Stimulated activated memory B cell treated with anti-CD40 and anti-IgM and Interleukin-4, amounts not matched to agents 10 μg/mL and 1 μg/mL and 100 μg/mL, for 72 hours (primary cell): ENCODE results near the gene TMEM50B.
"Not testable (repeated sequence)": the region's sequence is repeated elsewhere in the genome, so short reads cannot be mapped to it uniquely, and the experiment has no call there.

Experiments
- ATAC-seq: fragments of 150-1000 bp; cut with Tn5 transposase; 2 replicates; pipeline ENCODE4 v1.10.0; 2021
- H3K27ac Mint-ChIP-seq: one replicate; pipeline ENCODE4 v1.8.0; 2022; ENCODE audit warnings: mild to moderate bottlenecking, mixed read lengths
- H3K27me3 Mint-ChIP-seq: one replicate; pipeline ENCODE4 v1.8.0; 2022; ENCODE audit warnings: mixed read lengths
- H3K36me3 Mint-ChIP-seq: one replicate; pipeline ENCODE4 v1.8.0; 2022; ENCODE audit warnings: mixed read lengths
- H3K4me1 Mint-ChIP-seq: one replicate; pipeline ENCODE4 v1.8.0; 2022; ENCODE audit warnings: mixed read lengths
- H3K4me3 Mint-ChIP-seq: one replicate; pipeline ENCODE4 v1.8.0; 2022; ENCODE audit warnings: mild to moderate bottlenecking, moderate library complexity, mixed read lengths
- H3K9me3 Mint-ChIP-seq: one replicate; pipeline ENCODE4 v1.8.0; 2022; ENCODE audit warnings: mixed read lengths

The TMEM50B gene

DNA sequence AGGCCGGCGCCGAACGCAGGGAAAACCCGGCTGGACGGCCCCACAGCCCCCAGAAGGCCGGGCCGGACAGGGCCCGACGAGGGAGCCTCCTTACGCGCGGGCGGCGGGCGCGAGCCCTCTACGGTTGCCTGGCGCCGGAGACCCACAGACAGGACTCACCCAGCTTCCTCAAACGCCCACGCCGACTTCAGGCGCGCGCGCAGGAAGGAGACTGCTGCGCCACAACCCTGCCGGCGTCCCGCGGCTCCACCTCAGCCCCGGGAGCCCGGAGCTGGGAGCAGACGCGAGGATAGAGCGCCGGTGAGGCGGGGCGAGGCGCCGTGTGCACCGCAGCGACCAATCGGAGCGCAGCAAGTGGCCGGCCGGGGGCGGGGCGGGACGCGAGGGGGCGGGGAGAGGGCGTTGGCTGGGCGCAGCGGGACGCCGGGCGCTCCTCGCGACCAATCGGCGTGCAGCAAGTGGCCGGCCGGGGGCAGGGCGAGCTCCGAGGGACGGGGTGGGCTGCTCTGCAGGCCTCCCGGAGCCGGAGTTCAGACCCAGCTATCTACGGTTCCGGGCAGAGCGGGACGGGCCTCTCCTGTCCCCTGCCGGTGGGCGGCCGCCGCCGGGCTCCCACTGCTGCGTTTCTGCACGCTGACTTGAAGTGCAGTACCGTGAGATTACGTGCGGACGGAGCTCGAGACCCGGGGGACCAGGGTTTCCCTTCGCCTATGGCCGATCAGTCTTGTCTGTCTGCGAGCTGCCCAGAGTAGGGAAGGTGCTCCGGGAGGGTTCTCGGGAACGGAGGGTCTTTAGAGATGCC, at the start of gene TMEM50B:
TSS of gene TMEM50B (minus strand) at position 296 of the 802 bp plus-strand sequence. CDS start 11,089 bp downstream, outside the sequence.
- Mint-ChIP-seq H3K4me1 (peaks cover 28% of the 10 kb centered on the region), H3K27me3 (no peaks in the 10 kb centered on the region), H3K27ac (peak within 1 kb of the TSS; percentile 95), H3K4me3 (peak within 1 kb of the TSS; percentile 96), H3K36me3 (no peaks in the 10 kb centered on the region), H3K9me3 (no peaks in the 10 kb centered on the region)
- ATAC-seq, result peak; percentile 97

DNA sequence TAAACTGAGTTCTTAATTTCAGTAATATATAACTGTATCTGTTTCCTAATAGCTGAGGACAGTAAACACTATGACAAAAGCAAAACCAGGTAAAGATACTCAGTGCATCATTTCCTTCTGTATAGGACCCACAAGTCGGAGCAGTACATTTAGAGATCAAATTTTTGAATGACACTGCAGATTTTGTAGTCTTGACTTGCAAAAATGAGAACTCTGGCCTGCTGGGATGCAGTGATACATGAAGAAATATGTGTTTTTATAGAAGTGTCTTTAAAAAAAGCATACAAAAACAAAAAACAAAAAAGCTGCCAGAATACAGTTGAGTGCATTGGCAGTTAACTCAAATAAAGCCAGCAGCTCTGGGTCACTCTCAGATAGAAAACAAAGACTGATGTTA, 43.2 kb upstream of the TMEM50B start:
- H3K9me3 Mint-ChIP-seq, result no peaks in the 10 kb centered on the region
- peaks cover 41% of the 10 kb centered on the region for H3K36me3 Mint-ChIP-seq
- no peak for ATAC-seq
- no peaks in the 10 kb centered on the region for H3K4me1 Mint-ChIP-seq
- H3K27me3 Mint-ChIP-seq, result no peaks in the 10 kb centered on the region
- no peak overlapping the region for H3K27ac Mint-ChIP-seq
- no peak overlapping the region for H3K4me3 Mint-ChIP-seq

DNA sequence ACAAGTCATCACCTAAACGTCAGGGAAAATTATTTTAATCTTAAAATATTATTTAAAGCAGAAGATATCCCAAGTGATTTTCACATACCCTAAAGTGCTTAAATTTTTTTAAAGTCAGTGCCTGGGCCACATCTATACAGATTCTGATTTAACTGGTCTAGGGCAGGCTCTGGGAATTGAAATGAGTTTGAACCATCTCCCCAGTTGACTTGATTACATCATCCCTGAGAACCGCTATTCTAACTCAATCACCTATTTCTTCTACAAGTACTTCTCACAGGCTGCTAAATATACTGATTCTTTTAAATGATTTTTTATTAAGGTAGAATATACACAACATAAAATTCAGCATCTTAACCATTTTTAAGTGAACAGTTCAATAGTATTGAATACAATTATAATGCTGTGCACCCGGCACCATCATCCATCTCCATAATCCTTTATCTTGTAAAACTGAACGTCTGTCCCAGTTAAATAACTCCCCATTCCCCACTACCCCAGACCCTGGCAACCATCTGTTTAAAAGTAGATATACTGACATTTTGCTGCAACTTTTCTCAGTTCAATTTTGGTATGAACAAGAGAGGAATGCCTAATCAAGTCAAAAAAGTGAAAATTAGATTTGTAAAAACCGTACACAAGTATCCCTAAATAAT, 42.7 kb upstream of the TMEM50B start:
- Mint-ChIP-seq H3K27me3 (no peaks in the 10 kb centered on the region), H3K4me1 (no peaks in the 10 kb centered on the region), H3K36me3 (peaks cover 40% of the 10 kb centered on the region), H3K4me3 (no peak overlapping the region), H3K27ac (no peak overlapping the region), H3K9me3 (no peaks in the 10 kb centered on the region)
- no peak for ATAC-seq

DNA sequence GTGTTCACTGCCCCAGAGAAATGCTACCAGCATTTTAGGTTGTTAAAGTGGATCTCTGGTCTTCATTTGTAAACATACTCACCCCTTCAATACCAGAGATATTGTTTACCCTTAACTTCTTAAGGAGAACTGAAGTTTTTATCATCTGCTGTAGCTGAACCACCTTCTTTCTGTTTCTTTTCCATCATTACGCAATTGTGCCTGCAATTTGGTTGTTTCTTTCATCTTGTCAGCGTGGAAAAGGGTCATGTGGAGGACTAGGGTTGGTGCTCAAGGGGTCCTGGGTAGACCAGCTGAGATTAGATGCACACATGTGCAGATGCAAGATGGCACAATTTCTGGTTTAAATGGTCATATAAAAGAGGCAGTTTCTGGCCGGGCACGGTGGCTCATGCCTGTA, 39.1 kb upstream of the TMEM50B start:
- Mint-ChIP-seq H3K27ac (no peak overlapping the region), H3K36me3 (peaks cover 54% of the 10 kb centered on the region), H3K27me3 (no peaks in the 10 kb centered on the region), H3K9me3 (no peaks in the 10 kb centered on the region), H3K4me3 (no peak overlapping the region), H3K4me1 (no peaks in the 10 kb centered on the region)
- no peak for ATAC-seq

DNA sequence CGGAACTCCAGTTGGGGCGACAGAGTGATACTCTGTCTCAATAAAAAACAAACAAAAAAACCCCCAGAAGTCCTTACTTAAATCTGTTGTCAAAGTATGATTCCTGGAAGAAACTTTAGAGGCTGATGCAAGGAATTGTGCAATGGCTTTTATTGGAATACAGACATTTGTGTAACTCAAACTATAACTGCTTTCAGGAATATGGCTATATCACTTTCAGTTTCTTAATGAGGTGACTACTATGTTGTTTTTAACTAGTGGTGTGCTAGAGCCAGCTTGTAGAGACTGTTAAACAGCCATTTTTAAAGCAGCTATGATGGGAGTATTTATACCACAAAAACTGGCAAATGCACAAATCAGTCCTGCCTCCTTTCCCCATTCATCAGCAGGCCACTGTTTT, 34.5 kb upstream of the TMEM50B start:
- no peak overlapping the region for H3K27ac Mint-ChIP-seq
- no peaks in the 10 kb centered on the region for H3K27me3 Mint-ChIP-seq

DNA sequence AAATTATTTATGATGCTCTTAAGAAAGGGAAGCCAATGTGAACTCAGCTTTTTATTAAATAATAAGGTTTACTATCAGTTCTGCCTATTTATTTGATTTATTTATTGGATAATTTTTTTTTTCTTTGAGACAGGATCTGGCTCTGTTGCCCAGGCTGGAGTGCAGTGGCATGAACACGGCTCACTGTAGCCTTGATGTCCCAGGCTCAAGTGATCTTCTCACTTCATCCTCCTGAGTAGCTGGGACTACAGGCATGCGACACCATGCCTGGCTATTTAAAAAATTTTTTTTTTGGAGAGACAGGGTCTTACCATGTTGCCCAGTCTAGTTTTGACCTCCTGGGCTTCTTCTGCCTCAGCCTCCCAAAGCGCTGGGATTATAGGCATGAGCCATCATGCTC, 32.7 kb upstream of the TMEM50B start:
- Mint-ChIP-seq H3K4me1 (no peaks in the 10 kb centered on the region), H3K9me3 (no peaks in the 10 kb centered on the region), H3K4me3 (no peak overlapping the region), H3K27ac (no peak overlapping the region), H3K27me3 (no peaks in the 10 kb centered on the region), H3K36me3 (peaks cover 77% of the 10 kb centered on the region)
- ATAC-seq, result no peak

More for the DNA sequence above, 34.5 kb upstream of the TMEM50B start:
- Mint-ChIP-seq H3K4me1 (no peaks in the 10 kb centered on the region), H3K36me3 (peaks cover 72% of the 10 kb centered on the region), H3K9me3 (no peaks in the 10 kb centered on the region), H3K4me3 (no peak overlapping the region)
- no peak for ATAC-seq

DNA sequence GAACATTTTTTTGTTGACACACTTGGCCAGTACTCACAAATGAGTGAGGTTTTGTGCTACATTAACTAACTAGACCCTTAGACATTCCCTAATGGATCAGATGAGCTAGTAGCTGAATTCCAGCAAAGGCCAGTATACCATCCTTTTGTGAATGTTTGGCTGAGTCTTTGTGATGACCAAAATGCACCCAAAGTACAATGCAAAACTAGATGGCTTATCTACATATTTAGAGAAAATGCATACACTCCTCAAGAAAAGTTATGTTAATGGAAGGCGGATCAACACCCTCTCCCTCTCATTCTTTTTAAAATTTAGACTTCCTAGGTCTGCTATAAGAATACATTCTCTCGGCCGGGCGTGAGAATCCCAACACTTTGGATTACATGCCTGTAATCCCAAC, 31.9 kb upstream of the TMEM50B start:
- Mint-ChIP-seq H3K9me3 (peaks cover 3% of the 10 kb centered on the region), H3K4me3 (no peak overlapping the region), H3K27me3 (no peaks in the 10 kb centered on the region), H3K27ac (no peak overlapping the region), H3K4me1 (no peaks in the 10 kb centered on the region), H3K36me3 (peaks cover 77% of the 10 kb centered on the region)
- no peak for ATAC-seq

DNA sequence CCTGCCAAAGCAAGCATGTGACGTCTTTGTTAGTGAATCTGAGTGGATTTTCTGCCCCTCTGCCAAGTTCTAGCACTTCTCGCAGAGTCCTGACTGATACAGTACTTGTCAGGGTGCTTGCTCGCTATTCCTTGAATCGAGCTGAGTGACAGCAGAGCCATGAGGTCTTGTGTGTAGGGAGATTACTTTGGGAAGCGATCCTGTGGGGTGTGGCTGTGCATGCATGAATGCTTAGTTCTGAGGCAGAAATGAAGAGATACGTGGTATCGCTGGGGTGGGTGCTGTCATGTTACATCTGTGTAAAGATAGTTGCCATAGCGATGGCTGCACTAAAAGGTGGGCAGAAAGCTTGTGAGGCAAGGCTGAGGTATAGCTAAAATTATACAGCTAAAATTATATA, 31.1 kb upstream of the TMEM50B start:
- peaks cover 3% of the 10 kb centered on the region for H3K9me3 Mint-ChIP-seq
- H3K36me3 Mint-ChIP-seq, result peaks cover 74% of the 10 kb centered on the region
- no peaks in the 10 kb centered on the region for H3K27me3 Mint-ChIP-seq
- ATAC-seq, result no peak
- no peak overlapping the region for H3K4me3 Mint-ChIP-seq
- H3K4me1 Mint-ChIP-seq, result no peaks in the 10 kb centered on the region
- no peak overlapping the region for H3K27ac Mint-ChIP-seq

DNA sequence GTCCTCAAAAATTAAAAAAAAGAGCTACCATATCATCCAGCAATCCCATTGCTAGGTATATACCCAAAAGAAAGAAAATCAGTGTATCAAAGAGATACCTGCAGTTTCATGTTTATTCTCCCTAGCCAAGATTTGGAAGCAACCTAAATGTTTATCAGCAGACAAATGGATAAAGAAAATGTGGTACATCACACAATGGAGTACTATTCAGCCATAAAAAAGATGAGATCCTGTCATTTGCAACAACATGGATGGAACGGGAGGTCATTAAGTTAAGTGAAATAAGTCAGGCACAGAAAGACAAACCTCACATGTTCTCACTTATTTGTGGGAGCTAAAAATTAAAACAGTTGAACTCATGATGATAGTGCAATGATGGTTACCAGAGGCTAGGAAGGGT, 27.2 kb upstream of the TMEM50B start:
- not testable (repeated sequence) for H3K4me3 Mint-ChIP-seq, H3K9me3 Mint-ChIP-seq, ATAC-seq, H3K4me1 Mint-ChIP-seq, H3K27me3 Mint-ChIP-seq, H3K27ac Mint-ChIP-seq
- H3K36me3 Mint-ChIP-seq, result peaks cover 74% of the 10 kb centered on the region

DNA sequence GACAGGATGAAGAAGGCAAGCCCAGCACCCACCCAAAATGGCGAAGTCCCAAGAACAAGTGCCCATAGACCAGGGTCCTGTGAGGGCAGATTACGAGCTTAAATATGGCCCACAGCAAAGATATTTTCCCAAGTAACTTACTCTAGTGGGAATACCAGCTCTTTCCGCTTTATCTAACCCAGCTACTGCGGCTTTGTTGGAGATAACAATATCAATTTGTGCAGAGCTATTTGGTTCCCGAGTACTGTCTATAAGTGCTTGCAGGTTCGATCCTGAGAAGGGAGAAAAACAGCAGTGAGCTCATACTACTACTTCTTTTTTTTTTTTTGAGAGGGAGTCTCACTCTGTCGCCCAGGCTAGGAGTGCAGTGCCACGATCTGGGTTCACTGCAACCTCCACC, 26.1 kb upstream of the TMEM50B start:
- Mint-ChIP-seq H3K27me3 (no peaks in the 10 kb centered on the region), H3K27ac (no peak overlapping the region), H3K4me3 (no peak overlapping the region), H3K9me3 (peaks cover 3% of the 10 kb centered on the region), H3K36me3 (peaks cover 67% of the 10 kb centered on the region), H3K4me1 (no peaks in the 10 kb centered on the region)
- no peak for ATAC-seq

DNA sequence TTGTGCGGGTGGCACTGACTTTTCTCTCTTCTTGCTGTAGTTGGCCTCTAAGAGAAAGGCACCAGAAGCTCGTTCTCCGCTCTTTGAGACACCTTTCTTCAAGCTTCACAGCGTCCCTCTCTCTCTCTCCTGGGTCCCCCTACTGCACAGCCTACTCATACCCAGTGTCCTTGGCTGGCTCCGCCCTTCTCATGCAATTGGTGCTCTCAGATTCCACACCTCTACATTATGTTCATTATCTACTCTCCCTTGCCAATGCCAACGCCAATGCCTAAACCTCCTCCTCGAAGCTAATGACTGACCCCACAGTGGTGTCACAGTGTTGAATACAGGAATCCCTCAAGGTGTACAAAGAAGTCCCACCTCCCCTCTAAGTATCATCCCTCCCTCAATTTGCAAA, 16.6 kb upstream of the TMEM50B start:
- Mint-ChIP-seq H3K4me1 (peaks cover 4% of the 10 kb centered on the region), H3K4me3 (no peak overlapping the region)

DNA sequence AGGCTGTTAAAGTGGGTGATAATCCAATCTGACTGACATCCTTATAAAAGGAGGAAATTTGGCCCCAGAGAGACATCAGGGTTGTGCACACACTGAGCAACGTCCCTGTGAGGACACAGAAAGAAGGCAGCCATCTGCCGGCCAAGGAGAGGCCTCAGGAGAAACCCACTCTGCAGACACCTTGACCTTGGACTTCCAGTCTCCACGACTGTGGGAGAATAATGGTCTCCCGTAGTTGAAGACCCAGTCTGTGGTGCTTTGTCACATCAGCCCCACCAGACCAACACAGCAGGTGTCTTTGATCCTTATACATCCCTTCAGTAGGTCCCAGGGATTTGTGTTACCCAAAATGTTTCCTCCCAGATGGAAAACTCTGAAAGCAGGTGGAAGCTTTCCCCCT, 16.0 kb upstream of the TMEM50B start:
- no peaks in the 10 kb centered on the region for H3K36me3 Mint-ChIP-seq
- peaks cover 4% of the 10 kb centered on the region for H3K4me1 Mint-ChIP-seq
- H3K27me3 Mint-ChIP-seq, result no peaks in the 10 kb centered on the region
- no peak overlapping the region for H3K4me3 Mint-ChIP-seq
- ATAC-seq, result no peak
- H3K27ac Mint-ChIP-seq, result no peak overlapping the region
- H3K9me3 Mint-ChIP-seq, result no peaks in the 10 kb centered on the region

More for the DNA sequence above, 16.6 kb upstream of the TMEM50B start:
- no peaks in the 10 kb centered on the region for H3K9me3 Mint-ChIP-seq
- ATAC-seq, result no peak
- no peaks in the 10 kb centered on the region for H3K27me3 Mint-ChIP-seq
- no peak overlapping the region for H3K27ac Mint-ChIP-seq
- no peaks in the 10 kb centered on the region for H3K36me3 Mint-ChIP-seq

DNA sequence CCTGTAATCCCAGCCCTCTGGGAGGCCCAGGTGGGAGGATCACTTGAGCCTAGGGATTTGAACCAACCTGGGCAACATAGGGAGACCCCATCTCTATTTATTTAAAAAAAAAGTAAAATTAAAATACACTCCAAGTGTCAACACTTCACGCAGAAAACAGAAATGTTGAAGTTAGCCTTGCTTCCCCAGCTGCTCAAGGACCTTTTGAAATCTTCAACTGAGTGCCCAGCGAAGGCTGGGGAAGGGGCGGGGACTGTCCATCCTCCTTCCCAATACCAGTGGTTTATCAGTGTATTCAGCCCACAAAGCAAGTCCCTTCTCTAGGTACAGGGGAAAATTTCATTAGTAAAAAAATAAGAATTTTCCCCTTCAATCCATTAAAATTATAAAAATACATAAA, 14.0 kb upstream of the TMEM50B start:
- Mint-ChIP-seq H3K36me3 (peaks cover under 1% of the 10 kb centered on the region), H3K4me1 (peaks cover 4% of the 10 kb centered on the region), H3K4me3 (no peak overlapping the region), H3K9me3 (no peaks in the 10 kb centered on the region), H3K27ac (no peak overlapping the region), H3K27me3 (no peaks in the 10 kb centered on the region)
- no peak for ATAC-seq

DNA sequence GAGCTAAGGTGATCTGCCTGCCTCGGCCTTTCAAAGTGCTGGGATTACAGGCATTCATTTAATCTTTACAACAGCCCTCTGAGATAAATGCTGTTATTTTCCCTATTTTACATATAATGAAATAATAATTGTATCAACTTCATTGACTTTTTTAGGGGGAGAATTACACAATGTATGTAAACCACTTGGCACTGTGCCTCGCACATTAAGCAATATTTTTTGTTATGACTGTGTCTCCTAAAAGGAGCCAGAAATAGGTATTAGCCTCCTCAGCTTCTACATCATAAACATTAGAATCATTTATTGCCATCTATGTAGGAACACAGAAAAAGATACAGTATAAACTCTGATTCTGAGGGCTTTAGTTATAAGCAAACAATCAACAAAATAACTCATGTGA, 12.8 kb upstream of the TMEM50B start:
- H3K27me3 Mint-ChIP-seq, result no peaks in the 10 kb centered on the region
- no peak for ATAC-seq
- H3K27ac Mint-ChIP-seq, result no peak overlapping the region
- no peak overlapping the region for H3K4me3 Mint-ChIP-seq
- peaks cover 4% of the 10 kb centered on the region for H3K4me1 Mint-ChIP-seq
- H3K9me3 Mint-ChIP-seq, result no peaks in the 10 kb centered on the region
- H3K36me3 Mint-ChIP-seq, result peaks cover 5% of the 10 kb centered on the region

DNA sequence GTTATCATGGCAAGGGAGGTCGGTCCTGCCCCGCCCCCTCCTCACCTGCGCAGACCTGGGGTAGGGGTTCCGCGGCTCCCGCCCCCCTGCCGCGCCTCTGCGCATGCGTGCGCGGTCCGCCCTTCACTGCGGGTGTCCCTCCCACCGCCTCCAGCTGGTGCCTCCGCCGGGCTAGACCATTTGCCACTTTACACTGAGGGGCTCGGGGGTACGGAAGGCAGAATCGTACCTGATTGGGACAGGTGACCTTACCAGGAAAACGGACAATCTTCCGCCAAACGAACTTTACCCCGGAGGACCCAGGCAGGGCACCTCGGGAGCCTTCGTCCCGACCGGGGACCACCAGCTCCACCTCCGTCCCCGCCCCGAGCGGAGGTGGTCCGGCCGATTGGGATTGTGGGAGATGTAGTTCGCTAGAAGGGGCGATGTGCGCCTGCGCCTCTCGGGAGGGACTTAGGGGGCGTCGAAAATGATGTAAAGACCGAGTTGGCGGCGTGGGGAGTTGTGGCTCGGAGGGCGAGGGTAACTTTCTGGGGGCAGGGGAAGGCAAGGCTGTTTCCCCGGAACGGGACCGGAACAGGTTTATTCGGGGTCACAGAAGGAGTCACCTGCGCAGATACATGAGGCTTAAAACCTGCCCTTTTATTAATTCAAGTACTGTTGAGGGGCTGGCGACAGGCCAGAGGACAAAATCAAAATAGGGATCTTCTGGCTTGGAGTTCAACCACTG, 11.8 kb upstream of the TMEM50B start, which contains the start of gene DNAJC28:
TSS of gene DNAJC28 (minus strand) at position 344 of the 730 bp plus-strand sequence. CDS start 2,323 bp downstream, outside the sequence.
- Mint-ChIP-seq H3K36me3 (peaks cover 5% of the 10 kb centered on the region), H3K4me1 (peaks cover 4% of the 10 kb centered on the region), H3K4me3 (peak within 1 kb of the TSS; percentile 83), H3K27ac (peak within 1 kb of the TSS; percentile 80), H3K9me3 (no peaks in the 10 kb centered on the region), H3K27me3 (no peaks in the 10 kb centered on the region)
- ATAC-seq, result peak; percentile 99
